Esophagus squamous epithelium (tissue), 4 donors: ENCODE results near the gene STK17B.

ENCODE experiments used
- CTCF ChIP-seq, 6 experiments: fragments of 450-650 bp in 4 of 6; fragments of 200-600 bp in 2 of 6; sonication (generic) in 2 of 6; IDR thresholded peaks; one replicate each; pipeline ENCODE4 v1.5.1; 2016 to 2019; ENCODE audit warnings: antibody characterized with exemption in 6 of 6, mild to moderate bottlenecking in 4 of 6, moderate library complexity in 4 of 6
- POLR2A ChIP-seq, 4 donors: fragments of 450-650 bp; IDR thresholded peaks; one replicate each; pipeline ENCODE4 v1.6.1; 2017; ENCODE audit warnings: antibody characterized with exemption in 4 of 4, mild to moderate bottlenecking in 4 of 4, moderate library complexity in 3 of 4

- no peak for TF ChIP-seq POLR2A (IDR thresholded peaks at IDR 0.05)
- TF ChIP-seq CTCF (IDR thresholded peaks at IDR 0.05): no peak
These were observed 1.9 kb downstream of the STK17B start for GRCh38 chr2:196169516-196169915.
